Measurements from ENCODE around the gene S100A7A.

DNA sequence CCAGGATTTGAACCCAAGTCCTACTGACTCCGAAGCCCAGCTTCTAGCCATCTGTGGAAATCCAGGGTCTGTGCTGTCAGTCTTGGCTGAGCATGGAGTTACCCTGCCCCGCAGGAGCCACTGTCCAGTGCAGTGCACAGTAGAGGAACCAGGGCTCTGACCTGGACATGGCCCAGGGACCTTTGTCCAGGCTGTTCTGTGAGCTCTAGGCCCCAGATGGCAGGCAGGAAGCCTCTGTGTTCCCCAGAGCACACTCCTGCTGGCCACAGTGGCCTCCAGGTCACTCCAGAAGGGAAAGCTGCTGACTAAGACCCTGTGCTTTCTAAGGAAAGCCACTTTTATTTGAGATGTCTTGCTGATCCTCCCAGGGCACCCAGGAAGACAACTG lies 13.8 kb downstream of the S100A7A start:
- no peak for TF ChIP-seq POLR2A (IDR thresholded peaks at IDR 0.05; ENCODE audit: control extremely low read depth in 1 of 2, low read depth in 2 of 2, low read length in 2 of 2)
- TF ChIP-seq, protein P1, sequence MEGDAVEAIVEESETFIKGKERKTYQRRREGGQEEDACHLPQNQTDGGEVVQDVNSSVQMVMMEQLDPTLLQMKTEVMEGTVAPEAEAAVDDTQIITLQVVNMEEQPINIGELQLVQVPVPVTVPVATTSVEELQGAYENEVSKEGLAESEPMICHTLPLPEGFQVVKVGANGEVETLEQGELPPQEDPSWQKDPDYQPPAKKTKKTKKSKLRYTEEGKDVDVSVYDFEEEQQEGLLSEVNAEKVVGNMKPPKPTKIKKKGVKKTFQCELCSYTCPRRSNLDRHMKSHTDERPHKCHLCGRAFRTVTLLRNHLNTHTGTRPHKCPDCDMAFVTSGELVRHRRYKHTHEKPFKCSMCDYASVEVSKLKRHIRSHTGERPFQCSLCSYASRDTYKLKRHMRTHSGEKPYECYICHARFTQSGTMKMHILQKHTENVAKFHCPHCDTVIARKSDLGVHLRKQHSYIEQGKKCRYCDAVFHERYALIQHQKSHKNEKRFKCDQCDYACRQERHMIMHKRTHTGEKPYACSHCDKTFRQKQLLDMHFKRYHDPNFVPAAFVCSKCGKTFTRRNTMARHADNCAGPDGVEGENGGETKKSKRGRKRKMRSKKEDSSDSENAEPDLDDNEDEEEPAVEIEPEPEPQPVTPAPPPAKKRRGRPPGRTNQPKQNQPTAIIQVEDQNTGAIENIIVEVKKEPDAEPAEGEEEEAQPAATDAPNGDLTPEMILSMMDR (IDR thresholded peaks at IDR 0.05; ENCODE audit: control extremely low read depth in 1 of 3, insufficient read depth in 1 of 3, low read depth in 1 of 3, low read length in 3 of 3), result no peak
- no peak for TF ChIP-seq TEAD4 (IDR thresholded peaks at IDR 0.05; ENCODE audit: low read depth, low read length)
- TF ChIP-seq EP300 (IDR thresholded peaks at IDR 0.05; ENCODE audit: borderline replicate concordance in 1 of 2, low read depth in 2 of 2, low read length in 2 of 2), result no peak
- TF ChIP-seq EZH2 (IDR thresholded peaks at IDR 0.05; ENCODE audit: low read depth, low read length, severe bottlenecking), result no peak
- TF ChIP-seq, protein P2, sequence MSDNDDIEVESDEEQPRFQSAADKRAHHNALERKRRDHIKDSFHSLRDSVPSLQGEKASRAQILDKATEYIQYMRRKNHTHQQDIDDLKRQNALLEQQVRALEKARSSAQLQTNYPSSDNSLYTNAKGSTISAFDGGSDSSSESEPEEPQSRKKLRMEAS (IDR thresholded peaks at IDR 0.05), result no peak
- no peak for TF ChIP-seq SP1 (IDR thresholded peaks at IDR 0.05; ENCODE audit: low read depth, low read length)
- no peak for TF ChIP-seq JUND (IDR thresholded peaks at IDR 0.05; ENCODE audit: low read length)
- TF ChIP-seq CBX5 (IDR thresholded peaks at IDR 0.05; ENCODE audit: low read depth, low read length), result no peak
- TF ChIP-seq HDAC6 (IDR thresholded peaks at IDR 0.05; ENCODE audit: low read depth, low read length), result no peak
- no peak for TF ChIP-seq SP2 (IDR thresholded peaks at IDR 0.05; ENCODE audit: low read length)
- TF ChIP-seq CBX8 (IDR thresholded peaks at IDR 0.05; ENCODE audit: borderline replicate concordance, low read depth, low read length), result no peak
- TF ChIP-seq TCF12 (IDR thresholded peaks at IDR 0.05; ENCODE audit: low read depth, low read length), result no peak
- no peak for TF ChIP-seq POLR2AphosphoS5 (IDR thresholded peaks at IDR 0.05; ENCODE audit: low read depth, low read length)
